KMS-11 (cell line): ENCODE data around the gene MTG2.

Experiments used
- H2AFZ ChIP-seq: fragments of 200-600 bp; sonication (generic); 2 replicates; pipeline ENCODE4 v1.6.1; 2016; ENCODE audit warnings: antibody characterized with exemption, mixed run types, low read depth
- H3K27ac ChIP-seq: fragments of 200-600 bp; sonication (generic); 2 replicates; pipeline ENCODE4 v1.6.1; 2016; ENCODE audit warnings: mild to moderate bottlenecking, mixed run types
- H3K27me3 ChIP-seq: fragments of 200-600 bp; sonication (generic); 2 replicates; pipeline ENCODE4 v1.6.1; 2017; ENCODE audit warnings: mild to moderate bottlenecking, low read depth, mixed run types, moderate library complexity; ENCODE audit not compliant: insufficient read depth
- H3K36me3 ChIP-seq: fragments of 200-600 bp; sonication (generic); 2 replicates; pipeline ENCODE4 v1.6.1; 2017; ENCODE audit warnings: mild to moderate bottlenecking, mixed run types; ENCODE audit not compliant: insufficient read depth
- H3K4me1 ChIP-seq: fragments of 200-600 bp; sonication (generic); 2 replicates; pipeline ENCODE4 v1.6.1; 2016; ENCODE audit warnings: mild to moderate bottlenecking, low read depth, mixed run types; ENCODE audit not compliant: poor library complexity, severe bottlenecking
- H3K4me2 ChIP-seq: fragments of 200-600 bp; sonication (generic); 2 replicates; pipeline ENCODE4 v1.7.0; 2016; ENCODE audit warnings: mild to moderate bottlenecking, mixed run types
- H3K4me3 ChIP-seq: fragments of 200-600 bp; sonication (generic); IDR thresholded peaks from 2 replicates; pipeline ENCODE4 v1.6.1; 2017; ENCODE audit warnings: low read depth, low read length, mixed read lengths; ENCODE audit not compliant: insufficient read depth
- H3K79me2 ChIP-seq: fragments of 200-600 bp; sonication (generic); 2 replicates; pipeline ENCODE4 v1.6.1; 2016; ENCODE audit warnings: low read depth, mixed run types; ENCODE audit not compliant: insufficient read depth
- H3K9ac ChIP-seq: fragments of 200-600 bp; sonication (generic); 2 replicates; pipeline ENCODE4 v1.6.1; 2016; ENCODE audit warnings: mild to moderate bottlenecking, mixed run types
- H4K20me1 ChIP-seq: fragments of 200-600 bp; sonication (generic); 2 replicates; pipeline ENCODE4 v1.6.1; 2016; ENCODE audit warnings: mild to moderate bottlenecking, mixed run types; ENCODE audit not compliant: insufficient read depth
- TF ChIP-seq, protein P1 (sequence below): fragments of 200-600 bp; sonication (generic); conservative IDR thresholded peaks from 2 replicates; pipeline ENCODE4 v1.6.1; 2017; ENCODE audit warnings: low read depth, mild to moderate bottlenecking, antibody characterized with exemption, low read length, moderate library complexity, mixed read lengths

The MTG2 gene

DNA sequence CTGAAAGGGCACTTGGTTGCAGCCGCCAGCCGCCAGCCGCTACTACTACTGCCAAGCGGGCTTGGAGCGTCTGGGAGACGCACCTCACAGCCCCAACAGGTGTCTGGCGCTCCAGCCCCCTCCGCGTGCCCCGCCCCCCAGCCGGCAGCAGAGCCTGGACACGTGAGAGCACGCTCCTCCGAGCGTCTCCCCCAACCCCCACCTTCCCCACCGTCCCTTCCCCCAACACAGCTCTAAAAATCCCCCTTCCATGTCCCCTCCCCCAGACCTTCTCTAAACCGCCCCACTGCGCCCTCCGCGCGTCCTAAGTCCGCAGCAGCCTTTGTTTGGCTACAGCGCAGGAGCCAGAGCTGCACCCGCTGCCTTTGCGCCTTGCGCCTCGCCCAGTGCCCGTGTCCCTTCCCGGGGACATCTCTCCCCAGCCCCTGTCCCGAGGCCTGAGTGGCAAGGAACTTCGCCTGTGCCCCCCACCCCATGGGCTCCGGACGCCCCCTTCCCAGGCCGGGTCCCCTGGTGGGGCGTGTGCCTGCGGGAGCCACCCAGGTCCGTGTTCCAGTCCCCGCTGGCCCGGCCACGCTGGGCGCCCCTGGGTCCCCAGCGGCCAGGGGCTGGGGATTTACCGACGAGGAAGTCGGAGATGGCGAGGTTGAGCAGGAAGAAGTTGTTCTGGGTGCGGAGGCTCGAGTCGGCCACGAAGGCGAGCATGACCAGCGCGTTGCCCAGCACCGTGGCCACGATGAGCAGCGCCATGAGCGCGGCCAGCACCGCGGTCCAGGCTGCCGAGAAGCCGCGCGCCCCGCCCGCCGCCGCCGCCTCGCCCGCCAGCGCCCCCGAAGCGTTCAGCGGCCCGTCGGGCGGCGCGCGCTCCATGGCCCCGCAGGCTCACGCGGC lies 36.5 kb downstream of the MTG2 start:
- Histone ChIP-seq H4K20me1 (no peaks in the 10 kb centered on the region), H3K79me2 (no peaks in the 10 kb centered on the region), H3K4me3 (no peak overlapping the region), H2AFZ (no peak overlapping the region), H3K9ac (no peak overlapping the region), H3K36me3 (no peaks in the 10 kb centered on the region), H3K27me3 (peaks cover 92% of the 10 kb centered on the region), H3K4me1 (no peaks in the 10 kb centered on the region), H3K4me2 (no peak overlapping the region), H3K27ac (no peak overlapping the region)
- TF ChIP-seq, protein P1, sequence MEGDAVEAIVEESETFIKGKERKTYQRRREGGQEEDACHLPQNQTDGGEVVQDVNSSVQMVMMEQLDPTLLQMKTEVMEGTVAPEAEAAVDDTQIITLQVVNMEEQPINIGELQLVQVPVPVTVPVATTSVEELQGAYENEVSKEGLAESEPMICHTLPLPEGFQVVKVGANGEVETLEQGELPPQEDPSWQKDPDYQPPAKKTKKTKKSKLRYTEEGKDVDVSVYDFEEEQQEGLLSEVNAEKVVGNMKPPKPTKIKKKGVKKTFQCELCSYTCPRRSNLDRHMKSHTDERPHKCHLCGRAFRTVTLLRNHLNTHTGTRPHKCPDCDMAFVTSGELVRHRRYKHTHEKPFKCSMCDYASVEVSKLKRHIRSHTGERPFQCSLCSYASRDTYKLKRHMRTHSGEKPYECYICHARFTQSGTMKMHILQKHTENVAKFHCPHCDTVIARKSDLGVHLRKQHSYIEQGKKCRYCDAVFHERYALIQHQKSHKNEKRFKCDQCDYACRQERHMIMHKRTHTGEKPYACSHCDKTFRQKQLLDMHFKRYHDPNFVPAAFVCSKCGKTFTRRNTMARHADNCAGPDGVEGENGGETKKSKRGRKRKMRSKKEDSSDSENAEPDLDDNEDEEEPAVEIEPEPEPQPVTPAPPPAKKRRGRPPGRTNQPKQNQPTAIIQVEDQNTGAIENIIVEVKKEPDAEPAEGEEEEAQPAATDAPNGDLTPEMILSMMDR = no peak

DNA sequence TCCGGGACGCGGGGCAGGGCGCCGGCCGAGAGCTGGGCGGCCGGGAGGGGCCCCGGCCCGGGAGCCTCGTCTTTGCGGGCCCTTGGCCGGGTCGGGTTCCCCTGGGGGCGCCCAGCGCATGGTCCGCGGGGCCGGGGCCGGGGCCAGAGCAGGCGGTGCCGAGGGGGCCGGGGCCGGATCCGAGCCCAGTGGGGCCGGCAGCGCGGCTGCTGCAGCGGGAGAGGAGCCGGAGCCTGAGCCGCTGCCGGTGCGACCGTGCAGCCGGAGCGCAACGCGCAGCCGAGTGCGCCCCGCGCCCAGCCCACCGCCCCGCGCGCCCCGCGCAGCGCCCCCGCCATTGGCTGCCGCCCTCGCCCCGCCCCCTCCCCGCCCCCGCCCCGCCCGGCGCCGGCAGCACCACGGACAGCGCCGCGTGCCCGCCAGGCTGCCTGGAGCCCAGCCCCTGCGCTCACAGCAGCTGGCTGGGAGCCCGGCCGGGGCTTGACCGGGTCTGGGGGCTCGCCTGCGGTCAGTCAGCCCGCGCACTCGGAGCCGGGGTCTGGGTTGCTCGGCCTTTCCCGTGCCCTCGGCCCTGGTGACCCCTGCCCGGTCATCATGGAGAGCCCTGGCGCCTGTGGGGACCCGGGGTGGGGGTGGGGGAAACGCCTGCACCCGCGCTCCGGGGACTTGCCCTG lies 37.3 kb downstream of the MTG2 start, which contains the start of gene HRH3:
HRH3 (minus strand) TSS at position 287 of the 674 bp plus-strand sequence. CDS start 308 bp downstream, outside the sequence.
- no peak within 1 kb of the TSS for H3K9ac ChIP-seq
- no peak within 1 kb of the TSS for H3K4me3 ChIP-seq
- H4K20me1 ChIP-seq = no peaks in the 10 kb centered on the region
- no peaks in the 10 kb centered on the region for H3K79me2 ChIP-seq
- H3K27me3 ChIP-seq = peaks cover 92% of the 10 kb centered on the region
- H2AFZ ChIP-seq = no peak within 1 kb of the TSS
- H3K27ac ChIP-seq = no peak within 1 kb of the TSS
- H3K36me3 ChIP-seq = no peaks in the 10 kb centered on the region
- no peaks in the 10 kb centered on the region for H3K4me1 ChIP-seq
- TF ChIP-seq, protein P1 = no peak
- peak within 1 kb of the TSS; percentile 39; the same call in 1 of the 2 replicates for H3K4me2 ChIP-seq

DNA sequence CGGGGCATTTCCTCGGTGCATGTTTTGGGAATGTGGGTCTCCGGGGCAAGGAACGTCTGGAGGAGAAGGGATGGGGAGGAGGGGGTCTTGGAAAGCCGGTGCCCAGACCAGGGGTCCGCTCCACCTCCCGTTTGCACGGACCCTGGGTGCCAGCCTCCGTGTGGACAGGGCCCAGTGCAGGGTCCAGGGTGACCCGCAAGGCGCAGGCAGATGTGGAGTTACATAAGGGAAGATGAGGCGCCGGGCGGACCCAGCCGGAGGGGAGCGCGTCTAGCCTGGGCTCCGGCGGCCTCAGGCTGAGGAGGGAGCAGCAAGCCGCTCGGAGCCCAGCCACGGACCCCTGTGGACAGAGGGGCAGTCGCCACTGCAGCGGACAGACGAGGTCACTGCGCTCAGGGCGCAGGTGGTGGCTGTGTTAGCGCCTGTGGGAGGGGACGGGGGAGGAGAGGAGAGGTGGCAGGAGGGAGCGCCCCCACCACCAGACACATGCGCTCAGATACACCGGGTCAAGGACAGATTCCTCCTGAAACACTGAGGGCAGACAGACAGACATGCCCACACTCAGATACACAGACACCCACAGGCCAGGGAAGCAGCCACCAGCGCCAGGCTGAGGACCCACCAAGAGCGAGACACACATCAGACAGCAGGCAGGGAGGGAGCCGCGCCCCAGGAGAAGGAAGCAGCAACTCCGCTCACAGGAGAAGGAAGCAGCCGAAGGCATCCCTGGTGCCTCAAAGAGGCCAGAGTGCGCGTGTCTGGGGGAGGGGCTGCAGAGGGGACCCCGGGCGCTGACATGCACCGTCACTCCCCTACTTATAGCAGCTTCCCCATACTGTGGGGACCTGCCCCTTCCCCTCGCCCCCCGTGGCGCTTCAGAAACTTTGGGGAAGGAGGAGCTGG lies 38.1 kb downstream of the MTG2 start:
- Histone ChIP-seq H3K4me1 (no peaks in the 10 kb centered on the region), H3K9ac (no peak overlapping the region)

More for the DNA sequence above, 38.1 kb downstream of the MTG2 start:
- no peaks in the 10 kb centered on the region for H3K79me2 ChIP-seq
- H3K27ac ChIP-seq = no peak overlapping the region
- H3K4me3 ChIP-seq = no peak overlapping the region
- no peaks in the 10 kb centered on the region for H3K36me3 ChIP-seq
- TF ChIP-seq, protein P1 = no peak
- H3K4me2 ChIP-seq = peak overlapping the region; percentile 39; the same call in 1 of the 2 replicates
- no peaks in the 10 kb centered on the region for H4K20me1 ChIP-seq
- H3K27me3 ChIP-seq = peaks cover 92% of the 10 kb centered on the region
- H2AFZ ChIP-seq = no peak overlapping the region
